Endodermal cell (in vitro differentiated cells): ENCODE data around the gene UBQLN4. TPM values are rescaled to one million over a fixed set of nuclear protein-coding genes. Genes with fewer than 3 reads are reported as not detected.

ENCODE experiments used
- DNase-seq: peaks from one replicate; pipeline ENCODE4 v3.0.0-alpha.2; 2017
- H3K27ac ChIP-seq: 2 replicates; pipeline ENCODE4 v1.5.1; 2013; ENCODE audit warnings: mild to moderate bottlenecking, low read depth, low read length, moderate library complexity
- H3K27me3 ChIP-seq: 2 replicates; pipeline ENCODE4 v1.6.1; 2013; ENCODE audit warnings: mild to moderate bottlenecking, low read length, moderate library complexity; ENCODE audit not compliant: insufficient read depth, control insufficient read depth, poor library complexity, severe bottlenecking
- H3K36me3 ChIP-seq: 2 replicates; pipeline ENCODE4 v1.7.0; 2013; ENCODE audit warnings: mild to moderate bottlenecking, low read length, moderate library complexity; ENCODE audit not compliant: control insufficient read depth, insufficient read depth
- H3K4me1 ChIP-seq: one replicate; pipeline ENCODE4 v1.7.0; 2013; ENCODE audit warnings: low read length; ENCODE audit not compliant: control insufficient read depth, insufficient read depth
- H3K4me3 ChIP-seq: 2 replicates; pipeline ENCODE4 v1.5.1; 2013; ENCODE audit warnings: mild to moderate bottlenecking, low read length, moderate library complexity
- H3K9ac ChIP-seq: 2 replicates; pipeline ENCODE4 v1.6.1; 2013; ENCODE audit warnings: mild to moderate bottlenecking, low read length, moderate library complexity; ENCODE audit not compliant: poor library complexity, severe bottlenecking; ENCODE audit errors: extremely low read depth
- H3K9me3 ChIP-seq: 2 replicates; pipeline ENCODE4 v1.6.1; 2013; ENCODE audit warnings: mild to moderate bottlenecking, low read length, moderate library complexity; ENCODE audit not compliant: control insufficient read depth
- H3K27ac Mint-ChIP-seq: 2 replicates; pipeline ENCODE4 v1.8.0; 2020; ENCODE audit warnings: mixed read lengths
- H3K27me3 Mint-ChIP-seq: 2 replicates; pipeline ENCODE4 v1.8.0; 2021; ENCODE audit warnings: mild to moderate bottlenecking, mixed read lengths; ENCODE audit not compliant: insufficient read depth
- H3K36me3 Mint-ChIP-seq: 2 replicates; pipeline ENCODE4 v1.8.0; 2020; ENCODE audit warnings: low read depth, mixed read lengths
- H3K4me1 Mint-ChIP-seq: 2 replicates; pipeline ENCODE4 v1.8.0; 2020; ENCODE audit warnings: mixed read lengths
- H3K4me3 Mint-ChIP-seq: 2 replicates; pipeline ENCODE4 v1.8.0; 2020; ENCODE audit warnings: mild to moderate bottlenecking, moderate library complexity, mixed read lengths
- H3K9me3 Mint-ChIP-seq: 2 replicates; pipeline ENCODE4 v1.8.0; 2020; ENCODE audit warnings: mild to moderate bottlenecking, mixed read lengths
- CTCF ChIP-seq: fragments of 200-600 bp; sonication (generic); conservative IDR thresholded peaks from 2 replicates; pipeline ENCODE4 v1.5.0; 2021; ENCODE audit warnings: antibody characterized with exemption, mild to moderate bottlenecking
- WGBS, 2 experiments: methylation state at CpG; one replicate each; pipeline versions ENCODE4 v1.1.5 to v1.1.7; 2013; ENCODE audit warnings: missing lambda C conversion rate in 2 of 2, mixed read lengths in 1 of 2; ENCODE audit not compliant: insufficient coverage in 1 of 2, insufficient read length in 1 of 2; 5-methylcytosine and 5-hydroxymethylcytosine counted together
- total RNA-seq, 2 donors: library from RNA; stranded (reverse); fragmentation: NEBNext Ultra II Directional in 1 of 2; extraction: Animal tissue kit (Norgen Biotek cat#: 25700) in 1 of 2; gene quantifications; 2 replicates in 1 of 2; 3 replicates in 1 of 2; pipeline ENCODE4 v1.2.1, GENCODE V29; 2021

UBQLN4 gene
- total RNA-seq, 2 donors from 2014 or later, result 56.4 to 62.4 TPM

GRCh38 chr1:156063997-156064285 is 10.3 kb upstream of the UBQLN4 start:
- no peaks in the 10 kb centered on the region for H3K36me3 ChIP-seq

GRCh38 chr1:156062189-156062588 is 8.6 kb upstream of the UBQLN4 start:
- H3K36me3 Mint-ChIP-seq, result peaks cover 11% of the 10 kb centered on the region
- Histone ChIP-seq H3K4me1 (peaks cover 2% of the 10 kb centered on the region), H3K36me3 (peaks cover 7% of the 10 kb centered on the region), H3K27ac (no peak overlapping the region), H3K27me3 (no peaks in the 10 kb centered on the region), H3K9ac (no peak overlapping the region), H3K9me3 (no peaks in the 10 kb centered on the region), H3K4me3 (peak overlapping the region; percentile 74)
- H3K4me1 Mint-ChIP-seq, result peaks cover 52% of the 10 kb centered on the region
- peak; percentile 57 for DNase-seq
- WGBS, 2 experiments, result 90 to 94% methylated on average over 2 to 3 of the region's 3 CpGs
- H3K4me3 Mint-ChIP-seq, result peak overlapping the region; percentile 73
- no peak for TF ChIP-seq CTCF
- no peaks in the 10 kb centered on the region for H3K27me3 Mint-ChIP-seq
- H3K9me3 Mint-ChIP-seq, result no peaks in the 10 kb centered on the region
- peak overlapping the region; percentile 99 for H3K27ac Mint-ChIP-seq

More at GRCh38 chr1:156063997-156064285, 10.3 kb upstream of the UBQLN4 start:
- Mint-ChIP-seq H3K27me3 (no peaks in the 10 kb centered on the region), H3K4me3 (no peak overlapping the region), H3K4me1 (peaks cover 45% of the 10 kb centered on the region), H3K36me3 (peaks cover 19% of the 10 kb centered on the region), H3K27ac (peak overlapping the region; percentile 87), H3K9me3 (no peaks in the 10 kb centered on the region)
- no peak for TF ChIP-seq CTCF
- H3K27me3 ChIP-seq, result no peaks in the 10 kb centered on the region
- WGBS, 2 experiments, result 40% methylated on average over 2 of the region's 2 CpGs; no CpG with 5 or more reads in 1 of the 2 experiments
- no peak overlapping the region for H3K9ac ChIP-seq
- H3K4me3 ChIP-seq, result no peak overlapping the region
- no peaks in the 10 kb centered on the region for H3K9me3 ChIP-seq
- peaks cover 2% of the 10 kb centered on the region for H3K4me1 ChIP-seq
- H3K27ac ChIP-seq, result no peak overlapping the region
- DNase-seq, result peak; percentile 77

- Mint-ChIP-seq H3K27me3 (no peaks in the 10 kb centered on the region), H3K9me3 (no peaks in the 10 kb centered on the region), H3K27ac (peak within 1 kb of the TSS; percentile 99), H3K4me1 (peaks cover 48% of the 10 kb centered on the region), H3K36me3 (peaks cover 11% of the 10 kb centered on the region), H3K4me3 (peak within 1 kb of the TSS; percentile 73)
- Histone ChIP-seq H3K36me3 (peaks cover 14% of the 10 kb centered on the region), H3K9me3 (no peaks in the 10 kb centered on the region), H3K9ac (peak within 1 kb of the TSS; percentile 73), H3K4me3 (peak within 1 kb of the TSS; percentile 74), H3K27me3 (no peaks in the 10 kb centered on the region), H3K27ac (peak within 1 kb of the TSS; percentile 26), H3K4me1 (peaks cover 2% of the 10 kb centered on the region)
- DNase-seq, result peak; percentile 93
- no peak for TF ChIP-seq CTCF
- 12 to 17% methylated on average over 6 to 11 of the region's 11 CpGs for WGBS, 2 experiments
Observed at GRCh38 chr1:156060937-156061636, 7.5 kb upstream of the UBQLN4 start, which contains the start of gene RAB25. RAB25 (plus strand) TSS chr1:156061160; CDS start chr1:156061401, 241 bp downstream.
